ENCODE measurements around the gene ALDH1A1. TPM values are rescaled to one million over a fixed set of nuclear protein-coding genes. Genes with fewer than 3 reads are reported as not detected.

ALDH1A1 gene
- total RNA-seq, 1 experiment from 2014 or later, result 1.9 TPM

DNA sequence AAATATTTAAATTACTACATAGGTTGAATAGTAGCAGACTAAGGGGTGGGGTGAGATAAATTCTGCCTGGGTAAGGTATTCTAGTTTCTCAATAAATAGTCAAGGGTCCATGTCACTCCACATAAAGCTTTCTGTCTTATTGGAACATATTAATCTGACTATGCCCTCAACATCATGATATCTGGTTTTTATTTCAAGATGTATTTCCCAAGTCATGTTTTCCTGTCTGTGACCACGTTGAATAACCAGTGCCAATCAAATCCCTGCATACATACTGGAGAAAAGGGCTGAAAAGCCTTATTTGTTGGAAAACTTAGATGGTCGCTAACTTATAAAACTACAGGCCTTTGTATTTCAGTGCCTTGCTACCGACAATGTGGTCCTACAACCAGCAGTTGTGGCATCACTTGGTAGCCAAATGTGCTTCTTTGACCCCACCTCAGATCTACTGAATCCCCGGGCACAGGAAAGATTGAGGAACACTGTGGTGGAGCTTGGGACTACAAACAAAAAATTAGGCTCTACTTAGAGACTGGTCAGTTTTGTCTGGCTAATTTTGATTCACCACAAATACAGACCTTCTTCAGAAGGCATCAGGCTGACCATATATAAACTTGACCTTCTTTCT lies 39.4 kb downstream of the ALDH1A1 start:
- Mint-ChIP-seq H3K9me3 (no peaks in the 10 kb centered on the region), H3K27me3 (ENCODE audit: low read depth) (no peaks in the 10 kb centered on the region), H3K27ac (no peak overlapping the region), H3K4me3 (no peak overlapping the region), H3K36me3 (no peaks in the 10 kb centered on the region), H3K4me1 (peaks cover 10% of the 10 kb centered on the region)
- ChIA-PET POLR2A (no interaction called here), CTCF (no interaction called here)
- DNase-seq (ENCODE audit: low spot score) (no peak), ATAC-seq (no peak)
- TF ChIP-seq GABPB1 (CRISPR knock-in tag; IDR thresholded peaks at IDR 0.05) (no peak), SOX15 (CRISPR knock-in tag; IDR thresholded peaks at IDR 0.05) (no peak), CBFB (CRISPR knock-in tag; IDR thresholded peaks at IDR 0.05; ENCODE audit: low read depth) (no peak), ELF4 (CRISPR knock-in tag; IDR thresholded peaks at IDR 0.05; ENCODE audit: low read depth) (no peak), RORB (CRISPR knock-in tag; IDR thresholded peaks at IDR 0.05) (no peak), SMAD4 (CRISPR knock-in tag; IDR thresholded peaks at IDR 0.05) (no peak), OVOL2 (CRISPR knock-in tag; IDR thresholded peaks at IDR 0.05; ENCODE audit: borderline replicate concordance) (no peak), RELA (CRISPR knock-in tag; IDR thresholded peaks at IDR 0.05; ENCODE audit: borderline replicate concordance) (no peak), GTF2I (CRISPR knock-in tag; conservative IDR thresholded peaks at IDR 0.05) (no peak)
- TF ChIP-seq, protein P1, sequence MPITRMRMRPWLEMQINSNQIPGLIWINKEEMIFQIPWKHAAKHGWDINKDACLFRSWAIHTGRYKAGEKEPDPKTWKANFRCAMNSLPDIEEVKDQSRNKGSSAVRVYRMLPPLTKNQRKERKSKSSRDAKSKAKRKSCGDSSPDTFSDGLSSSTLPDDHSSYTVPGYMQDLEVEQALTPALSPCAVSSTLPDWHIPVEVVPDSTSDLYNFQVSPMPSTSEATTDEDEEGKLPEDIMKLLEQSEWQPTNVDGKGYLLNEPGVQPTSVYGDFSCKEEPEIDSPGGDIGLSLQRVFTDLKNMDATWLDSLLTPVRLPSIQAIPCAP (CRISPR knock-in tag; IDR thresholded peaks at IDR 0.05), result no peak
- TF ChIP-seq, protein P2, sequence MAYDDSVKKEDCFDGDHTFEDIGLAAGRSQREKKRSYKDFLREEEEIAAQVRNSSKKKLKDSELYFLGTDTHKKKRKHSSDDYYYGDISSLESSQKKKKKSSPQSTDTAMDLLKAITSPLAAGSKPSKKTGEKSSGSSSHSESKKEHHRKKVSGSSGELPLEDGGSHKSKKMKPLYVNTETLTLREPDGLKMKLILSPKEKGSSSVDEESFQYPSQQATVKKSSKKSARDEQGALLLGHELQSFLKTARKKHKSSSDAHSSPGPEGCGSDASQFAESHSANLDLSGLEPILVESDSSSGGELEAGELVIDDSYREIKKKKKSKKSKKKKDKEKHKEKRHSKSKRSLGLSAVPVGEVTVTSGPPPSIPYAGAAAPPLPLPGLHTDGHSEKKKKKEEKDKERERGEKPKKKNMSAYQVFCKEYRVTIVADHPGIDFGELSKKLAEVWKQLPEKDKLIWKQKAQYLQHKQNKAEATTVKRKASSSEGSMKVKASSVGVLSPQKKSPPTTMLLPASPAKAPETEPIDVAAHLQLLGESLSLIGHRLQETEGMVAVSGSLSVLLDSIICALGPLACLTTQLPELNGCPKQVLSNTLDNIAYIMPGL (CRISPR knock-in tag; IDR thresholded peaks at IDR 0.05), result no peak
- TF ChIP-seq, protein P3, sequence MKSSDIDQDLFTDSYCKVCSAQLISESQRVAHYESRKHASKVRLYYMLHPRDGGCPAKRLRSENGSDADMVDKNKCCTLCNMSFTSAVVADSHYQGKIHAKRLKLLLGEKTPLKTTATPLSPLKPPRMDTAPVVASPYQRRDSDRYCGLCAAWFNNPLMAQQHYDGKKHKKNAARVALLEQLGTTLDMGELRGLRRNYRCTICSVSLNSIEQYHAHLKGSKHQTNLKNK (CRISPR knock-in tag; IDR thresholded peaks at IDR 0.05), result no peak
- TF ChIP-seq, protein P4, sequence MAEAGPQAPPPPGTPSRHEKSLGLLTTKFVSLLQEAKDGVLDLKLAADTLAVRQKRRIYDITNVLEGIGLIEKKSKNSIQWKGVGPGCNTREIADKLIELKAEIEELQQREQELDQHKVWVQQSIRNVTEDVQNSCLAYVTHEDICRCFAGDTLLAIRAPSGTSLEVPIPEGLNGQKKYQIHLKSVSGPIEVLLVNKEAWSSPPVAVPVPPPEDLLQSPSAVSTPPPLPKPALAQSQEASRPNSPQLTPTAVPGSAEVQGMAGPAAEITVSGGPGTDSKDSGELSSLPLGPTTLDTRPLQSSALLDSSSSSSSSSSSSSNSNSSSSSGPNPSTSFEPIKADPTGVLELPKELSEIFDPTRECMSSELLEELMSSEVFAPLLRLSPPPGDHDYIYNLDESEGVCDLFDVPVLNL (CRISPR knock-in tag; IDR thresholded peaks at IDR 0.05; ENCODE audit: borderline replicate concordance, low read depth), result no peak

DNA sequence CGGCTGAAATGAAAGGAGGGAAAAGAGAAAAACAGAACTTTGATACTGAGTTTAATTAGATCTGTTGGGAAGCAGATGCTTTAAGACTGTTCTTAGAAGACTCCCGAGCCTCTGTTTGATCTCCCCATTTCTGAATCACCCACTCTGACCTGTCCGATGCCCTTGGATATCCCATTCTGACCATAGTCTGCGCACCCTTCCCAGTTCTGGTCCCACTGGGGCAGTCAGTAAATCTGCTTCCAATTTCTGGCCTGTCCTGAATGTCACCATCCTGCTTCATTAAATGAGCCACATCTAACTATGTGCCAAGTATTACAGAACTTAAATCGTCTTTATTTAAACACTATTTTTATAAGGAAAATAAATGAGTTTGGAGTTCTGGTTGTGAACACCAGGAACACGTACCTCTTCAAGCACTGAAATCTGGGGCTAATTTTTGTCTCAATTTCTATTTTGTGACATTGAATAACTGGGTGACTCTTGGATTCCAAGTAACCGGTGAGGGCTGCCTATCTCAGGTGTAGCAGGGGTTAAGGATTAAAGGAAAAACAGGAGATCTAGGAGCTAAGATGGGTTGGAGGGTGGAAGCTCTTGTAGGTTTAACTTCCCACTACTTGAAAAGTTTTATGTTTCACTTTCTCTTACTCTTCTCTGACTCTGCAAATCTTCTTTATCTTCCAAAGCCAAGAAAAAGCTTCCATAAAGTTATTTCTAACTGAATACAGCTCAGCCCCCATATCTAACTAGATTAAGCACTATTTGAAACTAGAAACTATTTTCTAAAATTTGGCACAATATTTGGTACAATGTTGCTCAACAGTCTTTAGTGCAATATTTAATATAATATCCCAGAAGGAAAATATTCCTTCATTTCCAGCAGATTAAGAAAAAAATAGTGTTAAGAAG lies 40.1 kb downstream of the ALDH1A1 start:
- no peaks in the 10 kb centered on the region for H3K27me3 Mint-ChIP-seq (ENCODE audit: low read depth)
- no peaks in the 10 kb centered on the region for H3K36me3 Mint-ChIP-seq
- ChIA-PET POLR2A (no interaction called here), CTCF (no interaction called here)
- H3K9me3 Mint-ChIP-seq, result no peaks in the 10 kb centered on the region
- no peak overlapping the region for H3K4me3 Mint-ChIP-seq
- DNase-seq (ENCODE audit: low spot score) (no peak), ATAC-seq (no peak)
- H3K4me1 Mint-ChIP-seq, result peaks cover 6% of the 10 kb centered on the region
- H3K27ac Mint-ChIP-seq, result no peak overlapping the region
- no peak for TF ChIP-seq IRF2 (CRISPR knock-in tag; IDR thresholded peaks at IDR 0.05; ENCODE audit: borderline replicate concordance, low read depth)

DNA sequence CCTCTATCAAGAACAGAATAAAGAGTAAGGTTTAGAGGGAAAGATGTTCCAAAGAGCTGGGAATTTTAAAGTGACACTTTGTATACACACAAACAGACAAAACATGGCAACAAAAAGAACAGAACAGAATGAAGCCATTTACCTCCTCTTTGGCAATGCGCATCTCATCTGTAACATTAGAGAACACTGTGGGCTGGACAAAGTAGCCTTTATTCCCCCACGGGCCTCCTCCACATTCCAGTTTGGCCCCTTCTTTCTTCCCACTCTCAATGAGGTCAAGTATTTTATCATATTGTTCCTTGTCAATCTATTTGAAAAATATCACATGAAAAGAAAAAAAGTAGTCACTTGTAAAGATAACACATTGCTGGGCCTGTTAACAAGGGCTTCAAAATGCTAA lies 41.0 kb downstream of the ALDH1A1 start:
- Mint-ChIP-seq H3K36me3 (no peaks in the 10 kb centered on the region), H3K27ac (no peak overlapping the region), H3K4me3 (no peak overlapping the region), H3K9me3 (no peaks in the 10 kb centered on the region), H3K27me3 (ENCODE audit: low read depth) (no peaks in the 10 kb centered on the region), H3K4me1 (peaks cover 6% of the 10 kb centered on the region)
- ChIA-PET CTCF (no interaction called here), POLR2A (no interaction called here)
- DNase-seq (ENCODE audit: low spot score), result no peak
- no peak for ATAC-seq
- no peak for TF ChIP-seq MXD4 (CRISPR knock-in tag; IDR thresholded peaks at IDR 0.05; ENCODE audit: borderline replicate concordance)
- TF ChIP-seq ZNF396 (CRISPR knock-in tag; IDR thresholded peaks at IDR 0.05; ENCODE audit: borderline replicate concordance), result no peak
- TF ChIP-seq, protein P5, sequence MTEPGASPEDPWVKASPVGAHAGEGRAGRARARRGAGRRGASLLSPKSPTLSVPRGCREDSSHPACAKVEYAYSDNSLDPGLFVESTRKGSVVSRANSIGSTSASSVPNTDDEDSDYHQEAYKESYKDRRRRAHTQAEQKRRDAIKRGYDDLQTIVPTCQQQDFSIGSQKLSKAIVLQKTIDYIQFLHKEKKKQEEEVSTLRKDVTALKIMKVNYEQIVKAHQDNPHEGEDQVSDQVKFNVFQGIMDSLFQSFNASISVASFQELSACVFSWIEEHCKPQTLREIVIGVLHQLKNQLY (CRISPR knock-in tag; IDR thresholded peaks at IDR 0.05), result no peak
- TF ChIP-seq, protein P6, sequence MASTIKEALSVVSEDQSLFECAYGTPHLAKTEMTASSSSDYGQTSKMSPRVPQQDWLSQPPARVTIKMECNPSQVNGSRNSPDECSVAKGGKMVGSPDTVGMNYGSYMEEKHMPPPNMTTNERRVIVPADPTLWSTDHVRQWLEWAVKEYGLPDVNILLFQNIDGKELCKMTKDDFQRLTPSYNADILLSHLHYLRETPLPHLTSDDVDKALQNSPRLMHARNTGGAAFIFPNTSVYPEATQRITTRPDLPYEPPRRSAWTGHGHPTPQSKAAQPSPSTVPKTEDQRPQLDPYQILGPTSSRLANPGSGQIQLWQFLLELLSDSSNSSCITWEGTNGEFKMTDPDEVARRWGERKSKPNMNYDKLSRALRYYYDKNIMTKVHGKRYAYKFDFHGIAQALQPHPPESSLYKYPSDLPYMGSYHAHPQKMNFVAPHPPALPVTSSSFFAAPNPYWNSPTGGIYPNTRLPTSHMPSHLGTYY (CRISPR knock-in tag; IDR thresholded peaks at IDR 0.05), result no peak
- no peak for TF ChIP-seq RORB (CRISPR knock-in tag; IDR thresholded peaks at IDR 0.05)
- TF ChIP-seq, protein P7, sequence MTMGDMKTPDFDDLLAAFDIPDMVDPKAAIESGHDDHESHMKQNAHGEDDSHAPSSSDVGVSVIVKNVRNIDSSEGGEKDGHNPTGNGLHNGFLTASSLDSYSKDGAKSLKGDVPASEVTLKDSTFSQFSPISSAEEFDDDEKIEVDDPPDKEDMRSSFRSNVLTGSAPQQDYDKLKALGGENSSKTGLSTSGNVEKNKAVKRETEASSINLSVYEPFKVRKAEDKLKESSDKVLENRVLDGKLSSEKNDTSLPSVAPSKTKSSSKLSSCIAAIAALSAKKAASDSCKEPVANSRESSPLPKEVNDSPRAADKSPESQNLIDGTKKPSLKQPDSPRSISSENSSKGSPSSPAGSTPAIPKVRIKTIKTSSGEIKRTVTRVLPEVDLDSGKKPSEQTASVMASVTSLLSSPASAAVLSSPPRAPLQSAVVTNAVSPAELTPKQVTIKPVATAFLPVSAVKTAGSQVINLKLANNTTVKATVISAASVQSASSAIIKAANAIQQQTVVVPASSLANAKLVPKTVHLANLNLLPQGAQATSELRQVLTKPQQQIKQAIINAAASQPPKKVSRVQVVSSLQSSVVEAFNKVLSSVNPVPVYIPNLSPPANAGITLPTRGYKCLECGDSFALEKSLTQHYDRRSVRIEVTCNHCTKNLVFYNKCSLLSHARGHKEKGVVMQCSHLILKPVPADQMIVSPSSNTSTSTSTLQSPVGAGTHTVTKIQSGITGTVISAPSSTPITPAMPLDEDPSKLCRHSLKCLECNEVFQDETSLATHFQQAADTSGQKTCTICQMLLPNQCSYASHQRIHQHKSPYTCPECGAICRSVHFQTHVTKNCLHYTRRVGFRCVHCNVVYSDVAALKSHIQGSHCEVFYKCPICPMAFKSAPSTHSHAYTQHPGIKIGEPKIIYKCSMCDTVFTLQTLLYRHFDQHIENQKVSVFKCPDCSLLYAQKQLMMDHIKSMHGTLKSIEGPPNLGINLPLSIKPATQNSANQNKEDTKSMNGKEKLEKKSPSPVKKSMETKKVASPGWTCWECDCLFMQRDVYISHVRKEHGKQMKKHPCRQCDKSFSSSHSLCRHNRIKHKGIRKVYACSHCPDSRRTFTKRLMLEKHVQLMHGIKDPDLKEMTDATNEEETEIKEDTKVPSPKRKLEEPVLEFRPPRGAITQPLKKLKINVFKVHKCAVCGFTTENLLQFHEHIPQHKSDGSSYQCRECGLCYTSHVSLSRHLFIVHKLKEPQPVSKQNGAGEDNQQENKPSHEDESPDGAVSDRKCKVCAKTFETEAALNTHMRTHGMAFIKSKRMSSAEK (CRISPR knock-in tag; IDR thresholded peaks at IDR 0.05; ENCODE audit: borderline replicate concordance), result no peak
- no peak for TF ChIP-seq GTF2I (CRISPR knock-in tag; conservative IDR thresholded peaks at IDR 0.05)
